NT2/D1 (cell line): ENCODE measurements around the gene FGD5.

ENCODE experiments used
- SUZ12 ChIP-seq: IDR thresholded peaks from 2 replicates; pipeline ENCODE4 v1.6.1; 2011; ENCODE audit not compliant: insufficient read length, insufficient read depth; ENCODE audit errors: extremely low read depth
- YY1 ChIP-seq: IDR thresholded peaks from 2 replicates; pipeline ENCODE4 v1.6.1; 2011; ENCODE audit not compliant: insufficient read length, insufficient read depth
- ZNF274 ChIP-seq: IDR thresholded peaks from 2 replicates; pipeline ENCODE4 v1.6.1; 2011; ENCODE audit warnings: mild to moderate bottlenecking, low read depth, low read length

GRCh38 chr3:14877469-14877868 lies 58.7 kb downstream of the FGD5 start:
- TF ChIP-seq SUZ12, result no peak
- TF ChIP-seq YY1, result no peak
- no peak for TF ChIP-seq ZNF274
